ENCODE measurements around the gene PRPSAP1. TPM values are rescaled to one million over a fixed set of nuclear protein-coding genes. Genes with fewer than 3 reads are reported as not detected.

The PRPSAP1 gene
- total RNA-seq, 1 donor, result 48.1 TPM

- DNase-seq (ENCODE audit: low read depth), result no peak
- no peak overlapping the region for H3K4me3 ChIP-seq (ENCODE audit: low read depth, low read length)
- TF ChIP-seq CTCF (IDR thresholded peaks at IDR 0.05; ENCODE audit: insufficient read depth, low read length), result no peak
Measured at GRCh38 chr17:76386966-76387765, 33.5 kb upstream of the PRPSAP1 start.

GRCh38 chr17:76385892-76386786 lies 32.4 kb upstream of the PRPSAP1 start:
- peak; percentile 88 for TF ChIP-seq CTCF (IDR thresholded peaks at IDR 0.05; ENCODE audit: insufficient read depth, low read length)
- peak; percentile 87 for DNase-seq (ENCODE audit: low read depth)
- H3K4me3 ChIP-seq (ENCODE audit: low read depth, low read length), result peak overlapping the region; percentile 78

GRCh38 chr17:76384987-76385891 lies 31.5 kb upstream of the PRPSAP1 start:
- no peak for TF ChIP-seq CTCF (IDR thresholded peaks at IDR 0.05; ENCODE audit: insufficient read depth, low read length)
- peak overlapping the region; percentile 78 for H3K4me3 ChIP-seq (ENCODE audit: low read depth, low read length)
- DNase-seq (ENCODE audit: low read depth), result peak; percentile 70

GRCh38 chr17:76384222-76384986 lies 30.7 kb upstream of the PRPSAP1 start, which contains the start of gene SPHK1:
Gene SPHK1 (plus strand): TSS chr17:76384609. CDS start chr17:76385645, 1,036 bp downstream.
- DNase-seq (ENCODE audit: low read depth), result peak; percentile 79
- TF ChIP-seq CTCF (IDR thresholded peaks at IDR 0.05; ENCODE audit: insufficient read depth, low read length), result no peak

GRCh38 chr17:76383546-76384221 lies 30.0 kb upstream of the PRPSAP1 start:
- DNase-seq (ENCODE audit: low read depth), result peak; percentile 58
- H3K4me3 ChIP-seq (ENCODE audit: low read depth, low read length), result peak overlapping the region; percentile 78
- peak; percentile 43 for TF ChIP-seq CTCF (IDR thresholded peaks at IDR 0.05; ENCODE audit: insufficient read depth, low read length)

More at GRCh38 chr17:76384222-76384986, 30.7 kb upstream of the PRPSAP1 start, which contains the start of gene SPHK1:
- H3K4me3 ChIP-seq (ENCODE audit: low read depth, low read length), result peak within 1 kb of the TSS; percentile 78

Measured in fibroblast of the aortic adventitia (primary cell).